HUES64 (cell line): ENCODE measurements around the gene PDE4A. TPM values are rescaled to one million over a fixed set of nuclear protein-coding genes. Genes with fewer than 3 reads are reported as not detected.
A peak's percentile ranks its signal among the peaks of the same experiment; 100 is the strongest.
"Not testable (repeated sequence)": the region's sequence is repeated elsewhere in the genome, so short reads cannot be mapped to it uniquely, and the experiment has no call there.

Source experiments
- H3K27ac ChIP-seq: 2 replicates; pipeline ENCODE4 v1.7.0; 2013; ENCODE audit warnings: low read depth, low read length, inconsistent platforms
- H3K27me3 ChIP-seq: 2 replicates; pipeline ENCODE4 v1.6.1; 2013; ENCODE audit warnings: mild to moderate bottlenecking, low read length; ENCODE audit not compliant: insufficient read depth
- H3K36me3 ChIP-seq: 2 replicates; pipeline ENCODE4 v1.6.1; 2013; ENCODE audit warnings: mild to moderate bottlenecking, low read length; ENCODE audit not compliant: insufficient read depth
- H3K4me1 ChIP-seq: 2 replicates; pipeline ENCODE4 v1.6.1; 2013; ENCODE audit warnings: mild to moderate bottlenecking, low read length, moderate library complexity; ENCODE audit not compliant: insufficient read depth
- H3K4me3 ChIP-seq: 2 replicates; pipeline ENCODE4 v1.5.1; 2013; ENCODE audit warnings: mild to moderate bottlenecking, low read length, moderate library complexity
- H3K9ac ChIP-seq: 2 replicates; pipeline ENCODE4 v1.6.1; 2013; ENCODE audit warnings: mild to moderate bottlenecking, low read depth, low read length
- H3K9me3 ChIP-seq: 2 replicates; pipeline ENCODE4 v1.6.1; 2013; ENCODE audit warnings: low read depth, low read length; ENCODE audit not compliant: insufficient read depth
- WGBS: fragments of 150-250, 120-280 bp; methylation state at CpG from one replicate; pipeline ENCODE4 v1.1.7; 2013; ENCODE audit warnings: missing lambda C conversion rate; 5-methylcytosine and 5-hydroxymethylcytosine counted together
- polyA plus RNA-seq, 2 experiments: library from polyadenylated mRNA; stranded (reverse); fragments of 50-300 nt; gene quantifications; one replicate each; pipeline ENCODE4 v1.2.3, GENCODE V29; 2013

PDE4A gene
- polyA plus RNA-seq (2013, experiment 1 of 2): 1.7 TPM
- 2.5 TPM for polyA plus RNA-seq (2013, experiment 2 of 2)

- Histone ChIP-seq H3K9me3 (no peaks in the 10 kb centered on the region), H3K9ac (peak within 1 kb of the TSS; percentile 31), H3K36me3 (no peaks in the 10 kb centered on the region), H3K4me3 (peak within 1 kb of the TSS; percentile 62), H3K4me1 (peaks cover 16% of the 10 kb centered on the region), H3K27ac (no peak within 1 kb of the TSS), H3K27me3 (peaks cover 96% of the 10 kb centered on the region)
- 1% methylated on average over 103 of the region's 104 CpGs for WGBS
Observed at GRCh38 chr19:10420444-10421239, at the start of gene PDE4A. Gene PDE4A, plus strand, starts transcription at chr19:10420538. Its CDS starts 227 bp downstream, at chr19:10420765.

GRCh38 chr19:10372690-10373089 is 47.6 kb upstream of the PDE4A start:
- Histone ChIP-seq H3K27me3 (no peaks in the 10 kb centered on the region), H3K9ac (no peak overlapping the region), H3K4me1 (no peaks in the 10 kb centered on the region), H3K4me3 (no peak overlapping the region), H3K9me3 (no peaks in the 10 kb centered on the region), H3K36me3 (peaks cover 28% of the 10 kb centered on the region), H3K27ac (no peak overlapping the region)
- WGBS: 96% methylated on average over 3 of the region's 3 CpGs

- peaks cover 3% of the 10 kb centered on the region; the same call in 1 of the 2 replicates for H3K4me1 ChIP-seq
- no peaks in the 10 kb centered on the region for H3K9me3 ChIP-seq
- H3K27ac ChIP-seq: no peak overlapping the region
- peaks cover 19% of the 10 kb centered on the region for H3K36me3 ChIP-seq
- no peak overlapping the region for H3K9ac ChIP-seq
- WGBS: 95% methylated on average over 5 of the region's 5 CpGs
- H3K27me3 ChIP-seq: no peaks in the 10 kb centered on the region
- no peak overlapping the region for H3K4me3 ChIP-seq
Observed at GRCh38 chr19:10374931-10375330, 45.4 kb upstream of the PDE4A start.

- H3K9me3 ChIP-seq, H3K4me3 ChIP-seq, H3K9ac ChIP-seq, H3K27me3 ChIP-seq, H3K27ac ChIP-seq, H3K4me1 ChIP-seq: not testable (repeated sequence)
- WGBS: 94% methylated on average over 2 of the region's 2 CpGs
- H3K36me3 ChIP-seq: peaks cover 19% of the 10 kb centered on the region
Observed at GRCh38 chr19:10377140-10377640, 43.1 kb upstream of the PDE4A start.

- H3K9ac ChIP-seq: no peak overlapping the region
- no peak overlapping the region for H3K27ac ChIP-seq
- H3K9me3 ChIP-seq: no peaks in the 10 kb centered on the region
- H3K27me3 ChIP-seq: no peaks in the 10 kb centered on the region
- H3K4me3 ChIP-seq: no peak overlapping the region
- WGBS: 96% methylated on average over 8 of the region's 8 CpGs
- peaks cover 16% of the 10 kb centered on the region for H3K36me3 ChIP-seq
- peaks cover 3% of the 10 kb centered on the region; the same call in 1 of the 2 replicates for H3K4me1 ChIP-seq
Observed at GRCh38 chr19:10378124-10378523, 42.2 kb upstream of the PDE4A start.

GRCh38 chr19:10379880-10380312 is 40.4 kb upstream of the PDE4A start:
- WGBS: 0% methylated on average over 7 of the region's 10 CpGs
- peak overlapping the region; percentile 62 for H3K9ac ChIP-seq
- H3K27ac ChIP-seq: peak overlapping the region; percentile 6; the same call in 1 of the 2 replicates
- peaks cover 3% of the 10 kb centered on the region; the same call in 1 of the 2 replicates for H3K4me1 ChIP-seq
- peak overlapping the region; percentile 71 for H3K4me3 ChIP-seq
- H3K9me3 ChIP-seq: no peaks in the 10 kb centered on the region
- H3K27me3 ChIP-seq: no peaks in the 10 kb centered on the region
- H3K36me3 ChIP-seq: peaks cover 13% of the 10 kb centered on the region

- H3K27ac ChIP-seq: peak within 1 kb of the TSS; percentile 64
- no peaks in the 10 kb centered on the region for H3K27me3 ChIP-seq
- no peaks in the 10 kb centered on the region for H3K9me3 ChIP-seq
- peak within 1 kb of the TSS; percentile 81 for H3K9ac ChIP-seq
- H3K4me3 ChIP-seq: peak within 1 kb of the TSS; percentile 71
- H3K36me3 ChIP-seq: peaks cover 13% of the 10 kb centered on the region
- WGBS: under 1% methylated on average over 58 of the region's 58 CpGs
- peaks cover 3% of the 10 kb centered on the region; the same call in 1 of the 2 replicates for H3K4me1 ChIP-seq
Observed at GRCh38 chr19:10380313-10381102, 39.8 kb upstream of the PDE4A start, which contains the start of gene TYK2. Gene TYK2, minus strand, starts transcription at chr19:10380572. Its CDS starts 2,166 bp downstream, at chr19:10378406.

- H3K9ac ChIP-seq, H3K27me3 ChIP-seq, H3K27ac ChIP-seq, H3K36me3 ChIP-seq, H3K4me3 ChIP-seq, H3K4me1 ChIP-seq, H3K9me3 ChIP-seq: not testable (repeated sequence)
- WGBS: 94% methylated on average over 8 of the region's 8 CpGs
Observed at GRCh38 chr19:10383223-10383499, 37.2 kb upstream of the PDE4A start.

GRCh38 chr19:10384580-10384979 is 35.8 kb upstream of the PDE4A start:
- no peaks in the 10 kb centered on the region for H3K9me3 ChIP-seq
- H3K9ac ChIP-seq: no peak overlapping the region
- WGBS: 72% methylated on average over 9 of the region's 9 CpGs
- H3K36me3 ChIP-seq: no peaks in the 10 kb centered on the region
- peaks cover 2% of the 10 kb centered on the region; the same call in 1 of the 2 replicates for H3K4me1 ChIP-seq
- H3K4me3 ChIP-seq: no peak overlapping the region
- H3K27me3 ChIP-seq: no peaks in the 10 kb centered on the region
- no peak overlapping the region for H3K27ac ChIP-seq

- Histone ChIP-seq H3K36me3 (peaks cover 31% of the 10 kb centered on the region), H3K4me3 (no peak overlapping the region), H3K9me3 (no peaks in the 10 kb centered on the region), H3K4me1 (no peaks in the 10 kb centered on the region), H3K27ac (no peak overlapping the region), H3K27me3 (no peaks in the 10 kb centered on the region), H3K9ac (no peak overlapping the region)
- 5% methylated on average over 3 of the region's 3 CpGs for WGBS
Observed at GRCh38 chr19:10388957-10389356, 31.4 kb upstream of the PDE4A start.

GRCh38 chr19:10389863-10390262 is 30.5 kb upstream of the PDE4A start:
- Histone ChIP-seq H3K27me3 (no peaks in the 10 kb centered on the region), H3K36me3 (peaks cover 39% of the 10 kb centered on the region), H3K4me1 (no peaks in the 10 kb centered on the region), H3K27ac (no peak overlapping the region), H3K9ac (no peak overlapping the region), H3K4me3 (no peak overlapping the region), H3K9me3 (no peaks in the 10 kb centered on the region)
- 76% methylated on average over 12 of the region's 12 CpGs for WGBS
